ENCODE data around the gene ADGRB3.

GRCh38 chr6:68709091-68709490, 74.0 kb downstream of the ADGRB3 start:
- TF ChIP-seq EZH2 (IDR thresholded peaks at IDR 0.05; ENCODE audit: low read length, unreplicated experiment) = no peak
- TF ChIP-seq CTCF (conservative IDR thresholded peaks at IDR 0.05; ENCODE audit: low read depth, low read length) = no peak
